SK-N-SH treated with all-trans-retinoic acid at 6 μM for 48 hours (cell line): Measurements from ENCODE around the gene MAP4K4.

Source experiments
- ATAC-seq: fragments of 200-7000 bp; cut with Tn5 transposase; 3 replicates; pipeline ENCODE4 v1.9.1; 2020; ENCODE audit warnings: mild to moderate bottlenecking, moderate library complexity
- BACH2 ChIP-seq: fragments of 250-450 bp; sonication (Bioruptor Pico); IDR thresholded peaks from 2 replicates; pipeline ENCODE4 v1.9.0; 2021; ENCODE audit warnings: mild to moderate bottlenecking, borderline replicate concordance
- CREB5 ChIP-seq: fragments of 250-450 bp; sonication (Bioruptor Pico); IDR thresholded peaks from 2 replicates; pipeline ENCODE4 v1.5.1; 2020; ENCODE audit warnings: low read depth, mild to moderate bottlenecking, moderate library complexity
- CSRNP3 ChIP-seq: fragments of 250-450 bp; sonication (Bioruptor Pico); IDR thresholded peaks from 2 replicates; pipeline ENCODE4 v1.5.1; 2021; ENCODE audit warnings: mild to moderate bottlenecking, moderate library complexity
- ESRRG ChIP-seq: fragments of 250-450 bp; sonication (Bioruptor Pico); IDR thresholded peaks from 2 replicates; pipeline ENCODE4 v1.6.1; 2021; ENCODE audit warnings: mild to moderate bottlenecking
- GLIS3 ChIP-seq: fragments of 250-450 bp; sonication (Bioruptor Pico); IDR thresholded peaks from 2 replicates; pipeline ENCODE4 v1.5.0; 2020; ENCODE audit warnings: mild to moderate bottlenecking, moderate library complexity
- ISL1 ChIP-seq: fragments of 250-450 bp; sonication (Bioruptor Pico); IDR thresholded peaks from 2 replicates; pipeline ENCODE4 v2.1.2; 2022; ENCODE audit warnings: mild to moderate bottlenecking, moderate library complexity
- OSR1 ChIP-seq: fragments of 250-450 bp; sonication (Bioruptor Pico); IDR thresholded peaks from 2 replicates; pipeline ENCODE4 v1.8.0; 2022; ENCODE audit warnings: moderate library complexity, mild to moderate bottlenecking, inconsistent platforms
- PATZ1 ChIP-seq: fragments of 250-450 bp; sonication (Bioruptor Pico); IDR thresholded peaks from 2 replicates; pipeline ENCODE4 v1.8.0; 2020; ENCODE audit warnings: mild to moderate bottlenecking, moderate library complexity, borderline replicate concordance
- POU6F1 ChIP-seq: fragments of 250-450 bp; sonication (Bioruptor Pico); IDR thresholded peaks from 2 replicates; pipeline ENCODE4 v1.8.0; 2021; ENCODE audit warnings: low read depth, mild to moderate bottlenecking, moderate library complexity, borderline replicate concordance
- PPARA ChIP-seq: fragments of 250-450 bp; sonication (Bioruptor Pico); IDR thresholded peaks from 2 replicates; pipeline ENCODE4 v1.5.0; 2020; ENCODE audit warnings: mild to moderate bottlenecking, borderline replicate concordance
- RARB ChIP-seq: fragments of 250-450 bp; sonication (Bioruptor Pico); IDR thresholded peaks from 2 replicates; pipeline ENCODE4 v1.8.0; 2021; ENCODE audit warnings: mild to moderate bottlenecking, moderate library complexity
- SNAI2 ChIP-seq: fragments of 250-450 bp; sonication (Bioruptor Pico); IDR thresholded peaks from 2 replicates; pipeline ENCODE4 v1.5.0; 2020; ENCODE audit warnings: mild to moderate bottlenecking, moderate library complexity
- TCF4 ChIP-seq: fragments of 250-450 bp; sonication (Bioruptor Pico); IDR thresholded peaks from 2 replicates; pipeline ENCODE4 v1.8.0; 2021; ENCODE audit warnings: mild to moderate bottlenecking, moderate library complexity, borderline replicate concordance
- TOX ChIP-seq: fragments of 250-450 bp; sonication (Bioruptor Pico); IDR thresholded peaks from 2 replicates; pipeline ENCODE4 v1.8.0; 2021; ENCODE audit warnings: mild to moderate bottlenecking, moderate library complexity, borderline replicate concordance
- TSHZ2 ChIP-seq: fragments of 250-450 bp; sonication (Bioruptor Pico); IDR thresholded peaks from 2 replicates; pipeline ENCODE4 v1.5.0; 2020; ENCODE audit warnings: mild to moderate bottlenecking, moderate library complexity
- ZC3H10 ChIP-seq: fragments of 250-450 bp; sonication (Bioruptor Pico); IDR thresholded peaks from 2 replicates; pipeline ENCODE4 v1.5.1; 2021; ENCODE audit warnings: mild to moderate bottlenecking, moderate library complexity
- ZFP30 ChIP-seq: fragments of 450-650 bp; formaldehyde crosslinking; IDR thresholded peaks from 2 replicates; pipeline ENCODE4 v1.5.0; 2022; ENCODE audit warnings: mild to moderate bottlenecking, moderate library complexity
- ZNF565 ChIP-seq: fragments of 450-650 bp; formaldehyde crosslinking; conservative IDR thresholded peaks from 2 replicates; pipeline ENCODE4 v1.5.0; 2020; ENCODE audit warnings: low read depth, mild to moderate bottlenecking, moderate library complexity
- ZNF70 ChIP-seq: fragments of 450-650 bp; formaldehyde crosslinking; IDR thresholded peaks from 2 replicates; pipeline ENCODE4 v1.5.0; 2020; ENCODE audit warnings: mild to moderate bottlenecking, moderate library complexity

MAP4K4 gene

GRCh38 chr2:101673920-101674319 lies 23.6 kb upstream of the MAP4K4 start:
- ATAC-seq: no peak
- TF ChIP-seq GLIS3 (no peak), RARB (no peak), BACH2 (CRISPR knock-in tag) (no peak), OSR1 (no peak), TOX (CRISPR knock-in tag) (no peak), PATZ1 (CRISPR knock-in tag) (no peak), POU6F1 (CRISPR knock-in tag) (no peak), ZNF70 (no peak)

GRCh38 chr2:101675512-101675911 lies 22.0 kb upstream of the MAP4K4 start:
- no peak for TF ChIP-seq OSR1
- no peak for TF ChIP-seq CREB5
- no peak for TF ChIP-seq ZNF565
- no peak for TF ChIP-seq ISL1 (CRISPR knock-in tag)
- no peak for TF ChIP-seq ZFP30
- no peak for TF ChIP-seq BACH2 (CRISPR knock-in tag)
- TF ChIP-seq ZC3H10: no peak

GRCh38 chr2:101676674-101677073 lies 20.8 kb upstream of the MAP4K4 start:
- no peak for TF ChIP-seq ZNF565
- TF ChIP-seq BACH2 (CRISPR knock-in tag): no peak
- TF ChIP-seq SNAI2 (CRISPR knock-in tag): no peak
- TF ChIP-seq POU6F1 (CRISPR knock-in tag): no peak
- ATAC-seq: no peak

More at GRCh38 chr2:101675512-101675911, 22.0 kb upstream of the MAP4K4 start:
- ATAC-seq: no peak

- TF ChIP-seq CSRNP3: no peak
- TF ChIP-seq SNAI2 (CRISPR knock-in tag): no peak
- TF ChIP-seq TCF4 (CRISPR knock-in tag): no peak
- TF ChIP-seq TOX (CRISPR knock-in tag): no peak
- no peak for TF ChIP-seq PATZ1 (CRISPR knock-in tag)
- TF ChIP-seq TSHZ2 (CRISPR knock-in tag): no peak
- no peak for TF ChIP-seq PPARA (CRISPR knock-in tag)
- no peak for TF ChIP-seq ZNF70
- TF ChIP-seq BACH2 (CRISPR knock-in tag): no peak
- TF ChIP-seq CREB5: no peak
- no peak for TF ChIP-seq ESRRG
- TF ChIP-seq ISL1 (CRISPR knock-in tag): no peak
- no peak for ATAC-seq
These were observed 19.8 kb upstream of the MAP4K4 start for GRCh38 chr2:101677658-101678057.
